Stimulated activated CD8-positive, alpha-beta memory T cell treated with anti-CD3 and anti-CD28 coated beads, Interleukin-12 subunit alpha, Interleukin-12 subunit beta, amount 100 ng/mL, for 24 hours (primary cell): ENCODE results near the gene IL11RA.
A peak's percentile ranks its signal among the peaks of the same experiment; 100 is the strongest.

Experiments used
- DNase-seq: peaks from one replicate; pipeline ENCODE4 v3.0.0-alpha.2; 2020; ENCODE audit errors: extremely low read depth

IL11RA gene

DNA sequence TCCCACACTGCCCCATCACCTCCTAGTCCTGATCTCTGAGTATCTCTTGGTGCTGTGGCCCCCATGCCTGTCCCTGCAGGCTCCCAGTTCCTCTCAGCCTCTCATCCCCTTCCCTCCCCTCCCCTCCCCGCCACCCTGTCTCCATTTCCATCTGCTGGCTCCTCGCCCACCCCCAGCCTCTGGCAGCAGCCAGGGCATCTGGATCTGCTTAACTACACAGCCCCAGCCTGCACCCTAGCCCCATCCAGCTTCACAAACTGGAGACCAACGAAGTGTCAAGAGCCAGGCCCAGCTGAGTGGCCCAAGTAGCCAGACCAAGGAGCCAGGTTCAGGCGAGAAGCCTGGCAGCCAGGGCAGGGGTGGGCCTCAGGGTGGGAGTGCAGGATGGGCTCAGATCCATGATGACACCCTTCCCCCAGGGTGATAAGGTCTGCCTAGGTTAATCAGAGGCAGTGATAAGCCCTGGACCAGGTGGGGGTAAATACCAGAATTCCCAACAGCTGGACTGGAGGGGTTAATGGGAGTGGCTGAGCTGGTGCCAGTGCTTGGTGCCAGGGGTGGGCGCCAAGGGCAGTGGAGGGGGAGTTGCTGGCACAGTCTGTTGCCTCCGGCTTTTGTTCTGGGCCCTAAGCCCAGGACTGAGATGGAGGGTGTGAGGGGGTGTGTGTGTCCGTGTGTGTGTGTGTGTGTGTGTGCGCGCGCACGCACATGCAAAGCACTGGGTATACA is 2.5 kb downstream of the IL11RA start:
- DNase-seq: no peak

DNA sequence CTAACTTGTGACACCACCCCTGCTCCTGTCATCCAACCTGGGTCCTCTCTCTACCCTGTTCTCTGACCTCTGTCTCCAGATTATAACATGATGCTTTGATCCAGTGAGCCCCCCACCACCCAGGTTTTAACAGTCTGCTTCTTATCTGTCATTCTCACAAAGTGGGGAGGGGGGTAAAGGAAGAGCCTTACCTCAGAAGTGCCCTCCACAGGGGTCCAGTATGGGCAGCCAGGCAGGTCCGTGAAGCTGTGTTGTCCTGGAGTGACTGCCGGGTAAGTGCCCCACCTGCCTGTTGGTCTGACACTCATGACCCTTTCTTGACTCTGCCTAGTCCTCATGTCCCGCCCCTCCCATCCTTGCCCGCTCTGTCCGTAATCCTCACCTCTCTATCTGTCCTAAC is 3.4 kb downstream of the IL11RA start:
- no peak for DNase-seq

DNA sequence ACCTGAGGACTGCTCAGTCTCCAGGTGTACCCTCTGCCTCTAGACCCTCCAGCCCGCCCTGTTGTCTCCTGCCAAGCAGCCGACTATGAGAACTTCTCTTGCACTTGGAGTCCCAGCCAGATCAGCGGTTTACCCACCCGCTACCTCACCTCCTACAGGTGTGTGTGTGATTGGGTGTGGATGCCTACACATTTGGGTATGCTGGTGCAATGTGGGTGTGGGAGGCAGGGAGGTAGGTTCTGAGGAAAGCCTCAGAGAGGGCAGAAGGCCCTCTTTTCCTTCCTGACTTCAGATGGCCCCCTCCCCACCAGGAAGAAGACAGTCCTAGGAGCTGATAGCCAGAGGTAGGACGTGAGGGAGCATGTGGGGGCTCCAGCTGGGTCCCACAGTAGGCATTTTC is 5.0 kb downstream of the IL11RA start:
- no peak for DNase-seq

GRCh38 chr9:34658461-34658860 is 6.5 kb downstream of the IL11RA start:
- no peak for DNase-seq

DNA sequence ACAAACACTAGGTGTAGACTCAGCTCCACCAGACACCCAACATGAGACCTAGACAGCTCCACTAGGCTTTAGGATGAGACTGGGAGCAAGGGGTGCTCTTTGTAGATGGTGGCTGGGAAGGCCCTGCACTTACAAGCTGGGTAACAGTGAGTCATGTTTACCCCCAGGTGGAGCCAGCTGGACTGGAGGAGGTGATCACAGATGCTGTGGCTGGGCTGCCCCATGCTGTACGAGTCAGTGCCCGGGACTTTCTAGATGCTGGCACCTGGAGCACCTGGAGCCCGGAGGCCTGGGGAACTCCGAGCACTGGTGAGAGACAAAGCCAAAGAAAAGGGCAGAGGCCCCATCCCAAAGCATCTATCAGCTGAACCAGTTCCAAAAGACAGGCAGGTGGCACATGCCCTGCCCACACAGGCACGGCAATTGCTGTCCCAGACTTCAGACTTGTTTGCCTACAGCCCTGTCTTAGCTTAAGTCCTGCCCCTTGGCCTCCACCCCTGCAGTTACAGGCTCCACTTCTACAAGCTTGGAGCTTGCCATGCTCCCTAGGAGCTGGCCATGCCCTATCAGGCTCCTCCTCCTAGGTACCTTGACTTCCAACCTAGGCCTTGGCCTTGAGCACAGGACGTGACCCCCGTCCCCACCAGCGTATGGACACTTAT is 7.7 kb downstream of the IL11RA start:
- no peak for DNase-seq

DNA sequence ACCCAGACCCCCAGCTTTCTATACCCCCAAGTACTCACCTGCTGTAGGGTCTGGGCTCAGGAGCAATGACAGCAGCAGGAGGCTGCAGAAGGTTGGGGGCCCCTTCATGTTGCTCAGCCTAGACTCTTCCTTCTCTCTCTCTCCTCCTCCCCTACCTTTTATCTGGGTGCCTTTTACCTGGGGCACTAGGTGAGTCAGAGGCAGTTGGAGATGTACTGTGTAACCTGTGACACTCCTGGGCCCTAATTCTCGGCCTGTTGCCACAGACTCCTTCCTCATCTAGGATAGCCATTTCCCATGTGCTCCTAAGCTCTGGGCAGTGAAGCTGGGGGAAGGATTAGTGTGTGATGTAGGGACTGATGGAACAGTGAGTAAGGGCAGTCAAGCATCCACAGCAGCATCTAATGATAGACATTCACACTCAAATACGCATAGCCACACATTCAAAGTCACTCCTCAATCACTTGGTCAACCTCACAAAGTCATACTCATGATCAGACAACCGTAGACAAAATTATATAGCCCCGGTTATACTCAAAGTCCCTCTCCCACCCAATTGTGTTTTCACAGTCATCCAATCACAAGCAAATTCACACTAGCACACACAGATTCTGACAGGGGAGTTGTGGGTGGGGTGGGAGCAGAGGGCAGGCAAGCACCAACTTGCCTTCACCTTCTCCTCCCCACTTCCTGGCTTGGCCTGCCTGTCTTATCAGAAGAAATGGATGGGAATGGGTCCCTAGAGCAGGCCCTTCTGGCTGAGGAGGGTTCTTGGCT is 10.7 kb downstream of the IL11RA start, which contains the start of gene CCL27:
TSS of gene CCL27 (minus strand) at position 132 of the 777 bp plus-strand sequence. CDS start at position 108, 24 bp downstream.
- no peak for DNase-seq

GRCh38 chr9:34663303-34663605 is 11.3 kb downstream of the IL11RA start:
- DNase-seq: no peak

GRCh38 chr9:34664281-34665066 is 12.5 kb downstream of the IL11RA start:
- peak; percentile 36 for DNase-seq

DNA sequence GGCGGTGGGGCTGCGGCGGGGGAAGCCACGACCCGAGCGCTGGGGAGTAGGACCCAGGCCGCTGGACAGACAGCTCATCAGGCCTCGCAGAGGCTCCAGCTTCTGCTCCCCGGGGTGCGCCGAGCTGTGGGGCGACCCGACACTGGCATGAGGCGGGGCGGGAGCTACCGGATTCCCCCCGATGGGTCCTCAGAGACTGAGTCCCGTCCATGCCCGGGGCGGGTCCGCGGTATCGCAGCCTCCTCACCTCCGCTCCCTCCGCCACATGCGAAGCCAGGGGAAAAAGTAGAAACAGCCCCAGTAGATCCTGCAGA is 13.0 kb downstream of the IL11RA start:
- DNase-seq: no peak

GRCh38 chr9:34665381-34666250 is 13.6 kb downstream of the IL11RA start:
- peak; percentile 66 for DNase-seq

GRCh38 chr9:34669809-34670562 is 18.0 kb downstream of the IL11RA start:
- no peak for DNase-seq

- DNase-seq: no peak
Measured at GRCh38 chr9:34671307-34671706, 19.3 kb downstream of the IL11RA start.

DNA sequence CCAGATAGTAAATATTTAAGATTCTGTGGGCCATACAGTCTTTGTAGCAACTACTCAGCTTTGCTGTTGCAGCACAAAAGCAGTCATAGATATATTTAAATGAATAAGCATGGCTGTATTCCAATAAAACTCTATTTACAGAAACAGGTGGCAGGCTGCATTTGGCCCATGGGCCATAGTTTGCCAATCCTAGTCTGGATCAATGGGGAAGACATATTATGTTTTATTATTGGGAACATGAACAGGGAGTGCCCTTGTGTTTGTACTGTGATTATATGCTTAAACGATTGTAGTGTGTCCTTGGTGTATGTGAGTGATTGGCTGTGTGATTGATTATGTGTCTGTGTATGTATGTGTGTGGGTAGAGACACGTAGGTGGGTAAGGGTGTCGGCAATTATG is 22.5 kb downstream of the IL11RA start:
- no peak for DNase-seq

DNA sequence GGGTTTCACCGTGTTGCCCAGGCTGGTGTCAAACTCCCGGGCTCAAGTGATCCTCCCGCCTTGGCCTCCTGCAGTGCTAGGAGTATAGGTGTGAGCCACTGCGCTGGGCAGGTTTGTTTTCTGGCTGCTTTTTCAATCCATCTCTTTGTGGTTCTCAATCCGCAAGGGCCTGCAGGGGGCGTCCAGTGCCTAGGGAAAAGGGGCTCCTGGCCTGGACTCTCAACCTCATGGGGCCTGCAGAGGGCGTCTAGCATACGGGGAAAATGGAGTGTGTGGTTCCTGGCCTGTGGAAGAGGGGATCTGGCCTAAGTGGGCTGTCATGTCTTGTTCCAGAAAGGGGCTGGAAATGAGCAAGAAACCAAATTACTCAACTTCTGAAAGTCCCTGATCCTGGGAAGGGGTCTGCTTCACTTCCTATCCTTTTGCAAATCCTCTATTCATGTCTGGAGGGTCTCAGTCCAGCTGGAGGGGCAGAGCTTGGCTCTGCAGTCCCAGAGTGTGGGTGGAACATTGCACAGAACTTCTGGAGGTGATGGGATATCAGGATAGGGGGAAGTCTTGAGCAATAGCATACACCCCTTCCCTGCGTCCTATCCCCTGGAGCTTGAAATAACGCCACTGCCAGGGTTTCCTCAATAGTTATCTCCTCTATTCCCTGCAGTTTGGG is 23.2 kb downstream of the IL11RA start:
- peak; percentile 25 for DNase-seq

DNA sequence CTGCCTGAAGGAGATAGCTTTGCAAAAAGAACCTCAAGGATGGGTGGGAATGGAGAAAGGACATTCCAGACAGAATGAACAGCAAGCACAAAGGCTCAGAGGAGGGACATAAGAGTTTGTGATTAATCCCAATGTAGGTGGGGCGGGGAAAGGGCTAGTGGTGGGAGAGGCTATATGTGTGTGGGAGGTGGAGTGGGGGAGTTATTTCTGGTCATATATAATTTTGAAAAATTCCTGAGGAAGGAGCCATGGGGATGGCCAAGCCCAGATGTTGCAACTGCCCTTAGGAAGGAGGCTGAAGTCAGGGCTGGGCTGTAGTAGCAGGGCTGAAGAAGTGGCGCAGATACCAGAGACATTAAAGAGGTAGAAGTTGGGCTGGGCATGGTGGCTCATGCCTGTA is 23.9 kb downstream of the IL11RA start:
- no peak for DNase-seq

DNA sequence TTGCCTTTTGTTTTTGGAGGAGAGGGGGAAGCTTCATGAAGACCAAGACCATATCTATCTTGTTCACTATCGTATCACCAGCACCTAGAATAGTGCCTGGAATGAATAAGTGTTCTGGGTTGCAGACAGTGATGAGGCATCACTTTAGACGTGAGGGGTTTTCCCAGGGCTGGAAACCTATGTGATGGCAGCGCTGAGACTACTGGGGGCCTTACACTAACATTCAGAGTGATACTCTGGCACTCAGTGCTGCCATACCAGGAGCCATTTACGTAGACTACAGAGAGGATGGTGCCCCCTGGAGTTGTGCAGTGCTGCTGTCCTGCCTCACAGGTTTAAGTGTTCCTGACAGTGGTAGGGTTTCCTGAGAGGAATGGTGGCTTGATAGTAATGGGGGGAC is 32.2 kb downstream of the IL11RA start:
- DNase-seq: no peak

DNA sequence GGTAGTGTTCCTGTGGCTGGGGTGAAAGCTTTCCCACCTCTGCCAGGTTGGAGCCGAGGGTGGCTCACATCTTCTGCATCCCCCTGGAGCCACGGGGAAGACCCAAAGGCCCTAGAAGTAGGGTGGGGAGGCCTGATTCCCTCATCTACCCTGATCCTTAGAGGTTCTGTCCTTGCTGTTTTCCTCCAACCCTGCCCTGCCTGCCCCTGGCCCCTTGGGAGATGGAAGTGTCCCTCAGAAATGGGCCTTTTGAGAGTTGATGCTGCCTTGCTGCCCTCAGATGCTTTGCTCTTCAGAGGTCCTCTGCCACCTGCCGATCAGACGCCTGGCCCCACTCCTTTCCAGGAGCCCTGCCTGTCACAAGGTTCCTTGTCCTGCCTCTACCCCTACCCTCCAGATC is 32.8 kb downstream of the IL11RA start:
- no peak for DNase-seq

DNA sequence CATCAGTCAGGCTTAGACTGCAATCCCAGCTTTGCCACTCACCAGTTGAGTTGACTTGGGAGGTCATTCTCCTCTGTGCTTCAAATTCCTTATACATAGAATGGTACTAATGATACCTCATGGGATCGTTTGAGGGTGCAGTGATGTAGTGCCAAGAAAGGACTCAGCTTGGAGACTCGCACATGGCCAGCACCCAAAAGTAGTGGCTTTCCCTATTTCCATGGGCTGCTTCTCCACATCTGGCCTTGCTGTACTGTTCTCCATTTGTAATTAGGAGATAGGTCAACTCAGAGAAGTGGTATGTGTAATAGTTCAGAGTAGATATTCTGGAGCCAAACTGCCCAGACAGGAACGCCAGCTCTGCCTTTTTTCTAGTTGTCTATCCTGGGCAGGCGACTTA is 33.6 kb downstream of the IL11RA start:
- no peak for DNase-seq

DNA sequence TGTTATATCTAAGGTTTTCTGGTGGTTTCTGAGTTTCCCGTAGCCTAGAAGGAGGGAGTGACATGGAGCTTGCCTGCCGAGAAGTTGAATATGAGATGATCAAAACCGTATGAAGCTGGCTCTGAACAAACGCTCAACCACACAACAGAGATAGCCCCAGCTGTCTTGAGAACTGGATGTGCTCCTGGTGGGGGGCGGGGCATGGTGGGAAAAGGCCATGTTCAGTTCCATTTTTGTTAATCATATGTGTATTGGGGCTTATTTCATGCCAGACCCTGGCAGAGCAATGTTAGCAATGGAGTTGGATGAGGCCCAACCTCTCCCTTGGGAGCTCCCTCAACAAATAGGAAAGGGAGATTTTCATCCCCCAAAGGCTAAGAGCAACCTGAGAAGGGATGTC is 34.2 kb downstream of the IL11RA start:
- no peak for DNase-seq

GRCh38 chr9:34686732-34687131 is 34.7 kb downstream of the IL11RA start:
- DNase-seq: no peak
